KMS-11 (cell line): Measurements from ENCODE around the gene EEFSEC.

Experiments
- H2AFZ ChIP-seq: fragments of 200-600 bp; sonication (generic); 2 replicates; pipeline ENCODE4 v1.6.1; 2016; ENCODE audit warnings: antibody characterized with exemption, mixed run types, low read depth
- H3K27ac ChIP-seq: fragments of 200-600 bp; sonication (generic); 2 replicates; pipeline ENCODE4 v1.6.1; 2016; ENCODE audit warnings: mild to moderate bottlenecking, mixed run types
- H3K27me3 ChIP-seq: fragments of 200-600 bp; sonication (generic); 2 replicates; pipeline ENCODE4 v1.6.1; 2017; ENCODE audit warnings: mild to moderate bottlenecking, low read depth, mixed run types, moderate library complexity; ENCODE audit not compliant: insufficient read depth
- H3K36me3 ChIP-seq: fragments of 200-600 bp; sonication (generic); 2 replicates; pipeline ENCODE4 v1.6.1; 2017; ENCODE audit warnings: mild to moderate bottlenecking, mixed run types; ENCODE audit not compliant: insufficient read depth
- H3K4me1 ChIP-seq: fragments of 200-600 bp; sonication (generic); 2 replicates; pipeline ENCODE4 v1.6.1; 2016; ENCODE audit warnings: mild to moderate bottlenecking, low read depth, mixed run types; ENCODE audit not compliant: poor library complexity, severe bottlenecking
- H3K4me2 ChIP-seq: fragments of 200-600 bp; sonication (generic); 2 replicates; pipeline ENCODE4 v1.7.0; 2016; ENCODE audit warnings: mild to moderate bottlenecking, mixed run types
- H3K4me3 ChIP-seq: fragments of 200-600 bp; sonication (generic); IDR thresholded peaks from 2 replicates; pipeline ENCODE4 v1.6.1; 2017; ENCODE audit warnings: low read depth, low read length, mixed read lengths; ENCODE audit not compliant: insufficient read depth
- H3K79me2 ChIP-seq: fragments of 200-600 bp; sonication (generic); 2 replicates; pipeline ENCODE4 v1.6.1; 2016; ENCODE audit warnings: low read depth, mixed run types; ENCODE audit not compliant: insufficient read depth
- H3K9ac ChIP-seq: fragments of 200-600 bp; sonication (generic); 2 replicates; pipeline ENCODE4 v1.6.1; 2016; ENCODE audit warnings: mild to moderate bottlenecking, mixed run types
- H4K20me1 ChIP-seq: fragments of 200-600 bp; sonication (generic); 2 replicates; pipeline ENCODE4 v1.6.1; 2016; ENCODE audit warnings: mild to moderate bottlenecking, mixed run types; ENCODE audit not compliant: insufficient read depth
- CTCF ChIP-seq: fragments of 200-600 bp; sonication (generic); conservative IDR thresholded peaks from 2 replicates; pipeline ENCODE4 v1.6.1; 2017; ENCODE audit warnings: low read depth, mild to moderate bottlenecking, antibody characterized with exemption, low read length, moderate library complexity, mixed read lengths

The EEFSEC gene

GRCh38 chr3:128388932-128389331, 235.7 kb downstream of the EEFSEC start:
- H3K36me3 ChIP-seq, result no peaks in the 10 kb centered on the region
- H4K20me1 ChIP-seq, result no peaks in the 10 kb centered on the region
- H2AFZ ChIP-seq, result no peak overlapping the region
- H3K79me2 ChIP-seq, result no peaks in the 10 kb centered on the region
- no peak overlapping the region for H3K27ac ChIP-seq
- TF ChIP-seq CTCF, result no peak
- H3K4me3 ChIP-seq, result no peak overlapping the region
- no peaks in the 10 kb centered on the region for H3K4me1 ChIP-seq
- no peaks in the 10 kb centered on the region for H3K27me3 ChIP-seq
- no peak overlapping the region for H3K4me2 ChIP-seq
- H3K9ac ChIP-seq, result no peak overlapping the region

- Histone ChIP-seq H3K27me3 (no peaks in the 10 kb centered on the region), H4K20me1 (no peaks in the 10 kb centered on the region)
Measured at GRCh38 chr3:128390867-128391266, 237.6 kb downstream of the EEFSEC start.

GRCh38 chr3:128392021-128392420, 238.7 kb downstream of the EEFSEC start:
- Histone ChIP-seq H3K27ac (no peak overlapping the region), H4K20me1 (no peaks in the 10 kb centered on the region)

More at GRCh38 chr3:128390867-128391266, 237.6 kb downstream of the EEFSEC start:
- Histone ChIP-seq H3K4me1 (no peaks in the 10 kb centered on the region), H3K4me3 (no peak overlapping the region), H3K27ac (no peak overlapping the region), H3K36me3 (no peaks in the 10 kb centered on the region), H2AFZ (no peak overlapping the region), H3K4me2 (no peak overlapping the region), H3K9ac (no peak overlapping the region), H3K79me2 (no peaks in the 10 kb centered on the region)
- TF ChIP-seq CTCF, result no peak

GRCh38 chr3:128392818-128393544, 239.7 kb downstream of the EEFSEC start:
- no peak overlapping the region for H2AFZ ChIP-seq
- no peak overlapping the region for H3K9ac ChIP-seq
- no peaks in the 10 kb centered on the region for H3K79me2 ChIP-seq
- H3K4me1 ChIP-seq, result no peaks in the 10 kb centered on the region
- H3K4me3 ChIP-seq, result no peak overlapping the region
- no peaks in the 10 kb centered on the region for H4K20me1 ChIP-seq
- no peak overlapping the region for H3K4me2 ChIP-seq
- no peaks in the 10 kb centered on the region for H3K36me3 ChIP-seq
- no peak for TF ChIP-seq CTCF
- no peaks in the 10 kb centered on the region for H3K27me3 ChIP-seq
- no peak overlapping the region for H3K27ac ChIP-seq

More at GRCh38 chr3:128392021-128392420, 238.7 kb downstream of the EEFSEC start:
- no peaks in the 10 kb centered on the region for H3K36me3 ChIP-seq
- H3K4me1 ChIP-seq, result no peaks in the 10 kb centered on the region
- no peak for TF ChIP-seq CTCF
- H3K27me3 ChIP-seq, result no peaks in the 10 kb centered on the region
- H2AFZ ChIP-seq, result no peak overlapping the region
- no peak overlapping the region for H3K9ac ChIP-seq
- no peak overlapping the region for H3K4me3 ChIP-seq
- H3K4me2 ChIP-seq, result no peak overlapping the region
- no peaks in the 10 kb centered on the region for H3K79me2 ChIP-seq
